Gastroesophageal sphincter (tissue), 3 donors: ENCODE data around the gene ITPK1.

Experiments used
- EP300 ChIP-seq: sonication (generic); formaldehyde crosslinking; IDR thresholded peaks from one replicate; pipeline ENCODE4 v1.6.1; 2017; ENCODE audit warnings: antibody characterized with exemption, mild to moderate bottlenecking
- POLR2A ChIP-seq, 2 donors: fragments of 450-650 bp; IDR thresholded peaks; one replicate each; pipeline ENCODE4 v1.6.1; 2017; ENCODE audit warnings: antibody characterized with exemption in 2 of 2, mild to moderate bottlenecking in 2 of 2, moderate library complexity in 1 of 2
- POLR2AphosphoS5 ChIP-seq: sonication (generic); formaldehyde crosslinking; IDR thresholded peaks from one replicate; pipeline ENCODE4 v1.6.1; 2017; ENCODE audit warnings: antibody characterized with exemption
- TF ChIP-seq, protein P1 (sequence below), 4 experiments: fragments of 200-600 bp in 2 of 4; fragments of 450-650 bp in 2 of 4; sonication (generic) in 1 of 4; IDR thresholded peaks; one replicate each; pipeline ENCODE4 v1.5.1; 2017 to 2019; ENCODE audit warnings: antibody characterized with exemption in 4 of 4, mild to moderate bottlenecking in 2 of 4, moderate library complexity in 2 of 4

DNA sequence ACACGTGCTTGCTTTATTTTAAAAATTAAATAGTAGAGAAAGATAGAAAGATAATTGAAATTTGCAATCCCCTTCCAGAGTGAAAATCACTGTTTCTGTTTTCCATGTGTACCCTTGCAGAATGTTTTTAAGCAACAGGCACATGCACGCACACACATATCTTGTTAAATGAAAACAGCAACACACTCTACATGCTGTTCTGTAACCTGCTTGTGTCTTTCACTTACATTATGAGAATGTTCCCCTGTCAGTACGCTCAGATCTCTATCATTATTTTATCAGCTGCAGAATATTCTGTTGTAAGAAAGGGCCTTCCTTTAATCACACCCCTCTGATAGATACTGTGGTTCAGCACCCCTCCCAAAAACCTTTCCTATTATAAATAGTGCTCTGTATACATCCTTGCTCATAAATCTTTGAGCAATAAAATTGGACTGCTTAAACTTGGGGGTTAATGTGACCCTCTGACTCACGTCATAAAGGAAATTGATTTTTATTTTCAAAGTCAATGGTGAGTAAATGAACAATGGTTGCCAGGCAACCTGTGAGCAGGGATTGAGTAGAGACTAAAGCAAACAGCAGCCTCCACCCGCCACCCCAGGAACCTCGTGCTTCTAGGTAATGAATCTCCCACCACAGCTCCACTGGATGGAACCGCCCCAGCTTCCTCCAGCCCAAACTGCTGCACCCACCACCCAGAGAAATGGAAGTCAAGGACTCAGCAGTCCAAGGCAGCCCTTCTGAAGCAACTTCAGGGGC, 224.7 kb downstream of the ITPK1 start:
- TF ChIP-seq, protein P1, sequence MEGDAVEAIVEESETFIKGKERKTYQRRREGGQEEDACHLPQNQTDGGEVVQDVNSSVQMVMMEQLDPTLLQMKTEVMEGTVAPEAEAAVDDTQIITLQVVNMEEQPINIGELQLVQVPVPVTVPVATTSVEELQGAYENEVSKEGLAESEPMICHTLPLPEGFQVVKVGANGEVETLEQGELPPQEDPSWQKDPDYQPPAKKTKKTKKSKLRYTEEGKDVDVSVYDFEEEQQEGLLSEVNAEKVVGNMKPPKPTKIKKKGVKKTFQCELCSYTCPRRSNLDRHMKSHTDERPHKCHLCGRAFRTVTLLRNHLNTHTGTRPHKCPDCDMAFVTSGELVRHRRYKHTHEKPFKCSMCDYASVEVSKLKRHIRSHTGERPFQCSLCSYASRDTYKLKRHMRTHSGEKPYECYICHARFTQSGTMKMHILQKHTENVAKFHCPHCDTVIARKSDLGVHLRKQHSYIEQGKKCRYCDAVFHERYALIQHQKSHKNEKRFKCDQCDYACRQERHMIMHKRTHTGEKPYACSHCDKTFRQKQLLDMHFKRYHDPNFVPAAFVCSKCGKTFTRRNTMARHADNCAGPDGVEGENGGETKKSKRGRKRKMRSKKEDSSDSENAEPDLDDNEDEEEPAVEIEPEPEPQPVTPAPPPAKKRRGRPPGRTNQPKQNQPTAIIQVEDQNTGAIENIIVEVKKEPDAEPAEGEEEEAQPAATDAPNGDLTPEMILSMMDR (IDR thresholded peaks at IDR 0.05): no peak
- no peak for TF ChIP-seq POLR2AphosphoS5
- TF ChIP-seq POLR2A (IDR thresholded peaks at IDR 0.05): no peak
- no peak for TF ChIP-seq EP300
